GM19397 (cell line): ENCODE measurements around the gene ASPSCR1.
"Not testable (repeated sequence)": the region's sequence is repeated elsewhere in the genome, so short reads cannot be mapped to it uniquely, and the experiment has no call there.

Source experiments
- ATAC-seq: cut with Tn5 transposase; IDR thresholded peaks from one replicate; pipeline ENCODE4 v1.9.1; 2021; ENCODE audit warnings: mild to moderate bottlenecking, moderate library complexity; ENCODE audit not compliant: unreplicated experiment

The ASPSCR1 gene

GRCh38 chr17:81941484-81942166, 35.8 kb upstream of the ASPSCR1 start:
- no peak for ATAC-seq

DNA sequence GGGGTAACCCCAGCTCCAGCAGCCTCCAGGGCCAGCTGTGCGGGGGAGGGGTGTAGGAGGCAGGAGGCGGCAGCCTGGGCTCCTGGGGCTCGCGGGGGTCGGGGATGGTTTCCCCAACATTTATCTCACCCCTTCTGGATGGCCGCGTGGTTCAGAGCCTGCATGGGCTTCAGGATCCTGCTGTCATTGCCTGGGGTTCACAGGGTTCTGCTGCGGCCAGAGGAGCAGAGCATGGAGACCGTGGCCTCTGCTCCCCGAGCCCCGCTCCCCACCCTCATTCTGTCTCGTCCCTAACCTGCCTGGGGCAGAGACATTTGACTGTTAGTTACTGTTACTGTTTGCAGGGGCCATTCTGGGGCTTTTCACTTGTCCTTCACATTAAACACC, 35.3 kb upstream of the ASPSCR1 start:
- ATAC-seq = no peak

- ATAC-seq = no peak
These were observed 32.6 kb upstream of the ASPSCR1 start for GRCh38 chr17:81944858-81945257.

- ATAC-seq = no peak
These were observed 30.2 kb upstream of the ASPSCR1 start, which contains the start of gene MYADML2 for GRCh38 chr17:81947189-81947588. Gene MYADML2 (minus strand): TSS chr17:81947233. CDS start chr17:81941741, 5,492 bp downstream.

DNA sequence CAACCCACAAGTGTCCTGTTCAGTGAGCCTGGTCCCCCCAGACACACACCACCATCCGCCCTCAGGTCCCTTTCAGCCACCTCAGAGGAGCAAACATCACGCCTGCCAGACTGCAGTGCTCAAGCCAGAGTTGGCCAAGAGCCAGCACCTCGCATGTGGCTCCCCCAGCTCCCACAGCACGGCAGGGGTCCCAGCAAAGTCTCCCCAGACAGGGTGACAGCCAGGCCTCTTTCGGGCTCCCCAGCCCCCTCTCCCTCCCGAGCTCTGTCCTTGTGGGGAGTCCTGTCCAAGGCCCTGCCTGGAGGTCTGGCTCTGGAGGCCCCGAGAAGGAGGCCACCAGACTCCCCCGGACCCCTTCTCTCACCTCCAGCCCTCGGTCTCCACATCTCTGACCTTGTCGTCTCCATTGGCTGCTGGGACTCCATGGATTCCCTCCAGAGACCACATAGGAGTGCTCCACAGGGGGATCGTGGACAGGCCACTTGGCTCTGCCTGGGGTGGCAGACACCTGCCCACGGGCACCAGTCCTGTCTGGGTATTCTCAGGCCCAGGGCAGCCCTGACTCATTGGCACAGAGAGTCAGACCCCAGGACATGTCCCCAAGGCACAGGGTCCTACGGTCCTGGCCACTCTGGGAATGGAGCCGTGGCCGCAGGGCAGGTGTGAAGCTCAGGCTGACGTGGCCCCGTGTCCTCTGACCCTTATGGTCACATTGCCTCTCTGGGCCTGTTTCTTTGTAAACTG, 28.6 kb upstream of the ASPSCR1 start:
- ATAC-seq = no peak

- ATAC-seq = no peak
These were observed 26.9 kb upstream of the ASPSCR1 start for GRCh38 chr17:81950501-81950900.

DNA sequence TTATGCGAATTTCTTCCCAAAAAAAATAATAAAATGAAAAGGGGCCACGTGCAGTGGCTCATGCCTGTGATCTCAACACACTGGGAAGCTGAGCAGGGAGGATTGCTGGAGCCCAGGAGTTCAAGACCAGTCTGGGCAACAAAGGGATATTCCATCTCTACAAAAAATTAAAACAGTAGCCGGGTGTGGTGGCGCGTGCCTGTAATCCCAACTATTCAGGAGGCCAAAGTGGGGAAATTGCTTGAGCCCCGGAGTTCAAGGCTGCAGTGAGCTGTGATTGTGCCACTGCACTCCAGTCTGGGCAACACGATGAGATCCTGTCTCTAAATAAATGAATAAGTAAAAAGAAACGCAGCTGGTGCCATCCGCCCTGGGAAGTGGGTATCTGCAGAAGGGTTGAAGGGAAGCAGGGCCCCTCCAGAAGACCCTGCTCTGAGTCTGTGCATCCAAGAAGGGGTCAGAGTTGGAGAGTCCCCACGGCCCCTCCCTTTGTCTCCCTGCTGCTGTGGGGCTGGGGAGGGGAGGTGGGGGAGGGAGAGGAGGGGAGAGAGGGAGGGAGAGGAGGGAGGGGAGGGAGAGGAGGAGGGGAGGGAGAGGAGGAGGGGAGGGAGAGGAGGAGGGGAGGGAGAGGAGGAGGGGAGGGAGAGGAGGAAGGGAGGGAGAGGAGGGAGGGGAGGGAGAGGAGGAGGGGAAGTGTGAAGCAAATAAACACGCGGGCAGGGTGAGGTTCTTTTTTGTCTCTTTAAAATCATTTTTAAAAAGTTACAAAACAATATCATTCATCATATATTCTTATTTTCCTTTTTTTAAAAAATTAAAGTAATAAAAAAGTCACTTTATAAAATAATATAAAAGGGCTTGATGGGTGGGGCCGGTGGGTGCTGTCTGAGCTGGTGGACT, 25.4 kb upstream of the ASPSCR1 start:
- no peak for ATAC-seq

- ATAC-seq = no peak
These were observed 24.6 kb upstream of the ASPSCR1 start for GRCh38 chr17:81952792-81953228.

DNA sequence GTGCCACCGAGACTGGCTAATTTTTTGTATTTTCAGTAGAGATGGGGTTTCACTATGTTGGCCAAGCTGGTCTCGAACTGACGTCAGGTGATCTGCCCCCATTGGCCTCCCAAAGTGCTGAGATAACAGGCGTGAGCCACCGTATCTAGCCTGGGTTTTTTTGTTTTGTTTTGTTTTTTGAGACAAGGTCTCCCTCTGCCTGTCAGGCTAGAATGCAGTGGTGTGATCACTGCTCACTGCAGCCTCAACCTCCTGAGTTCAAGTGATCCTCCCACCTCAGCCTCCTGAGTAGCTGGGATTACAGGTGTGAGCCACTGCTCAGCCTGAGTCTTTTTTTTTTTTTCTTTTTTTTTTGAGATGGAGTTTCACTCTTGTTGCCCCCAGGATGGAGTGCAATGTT, 24.0 kb upstream of the ASPSCR1 start:
- ATAC-seq = not testable (repeated sequence)

- no peak for ATAC-seq
These were observed 23.0 kb upstream of the ASPSCR1 start for GRCh38 chr17:81954131-81955057.

DNA sequence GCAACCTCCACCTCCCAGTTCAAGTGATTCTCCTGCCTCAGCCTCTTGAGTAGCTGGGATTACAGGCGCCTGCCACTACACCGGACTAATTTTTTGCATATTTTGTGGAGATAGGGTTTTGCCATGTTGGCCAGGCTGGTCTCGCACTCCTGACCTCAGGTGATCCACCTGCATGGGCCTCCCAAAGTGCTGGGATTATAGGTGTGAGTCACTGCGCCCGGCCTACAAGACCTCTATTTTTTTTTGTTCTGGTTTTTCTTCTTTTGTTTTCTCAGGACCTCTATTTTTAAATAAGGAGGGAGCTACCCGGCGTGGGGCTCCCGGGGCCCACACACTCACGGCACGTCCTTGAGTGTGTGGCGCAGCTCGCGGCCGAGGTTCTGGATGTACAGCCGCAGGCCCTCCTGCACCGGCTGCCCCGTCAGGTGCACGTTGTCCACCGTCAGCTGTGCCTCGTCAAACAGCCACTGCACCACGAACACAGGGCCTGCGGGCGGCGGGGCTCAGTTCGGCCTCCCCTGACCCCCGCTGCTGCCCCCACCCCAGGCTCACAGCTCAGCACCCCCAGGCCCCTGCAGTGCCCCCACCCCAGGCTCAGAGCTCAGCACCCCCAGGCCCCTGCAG, 22.3 kb upstream of the ASPSCR1 start:
- ATAC-seq = no peak

GRCh38 chr17:81955756-81956544, 21.5 kb upstream of the ASPSCR1 start:
- ATAC-seq = no peak

DNA sequence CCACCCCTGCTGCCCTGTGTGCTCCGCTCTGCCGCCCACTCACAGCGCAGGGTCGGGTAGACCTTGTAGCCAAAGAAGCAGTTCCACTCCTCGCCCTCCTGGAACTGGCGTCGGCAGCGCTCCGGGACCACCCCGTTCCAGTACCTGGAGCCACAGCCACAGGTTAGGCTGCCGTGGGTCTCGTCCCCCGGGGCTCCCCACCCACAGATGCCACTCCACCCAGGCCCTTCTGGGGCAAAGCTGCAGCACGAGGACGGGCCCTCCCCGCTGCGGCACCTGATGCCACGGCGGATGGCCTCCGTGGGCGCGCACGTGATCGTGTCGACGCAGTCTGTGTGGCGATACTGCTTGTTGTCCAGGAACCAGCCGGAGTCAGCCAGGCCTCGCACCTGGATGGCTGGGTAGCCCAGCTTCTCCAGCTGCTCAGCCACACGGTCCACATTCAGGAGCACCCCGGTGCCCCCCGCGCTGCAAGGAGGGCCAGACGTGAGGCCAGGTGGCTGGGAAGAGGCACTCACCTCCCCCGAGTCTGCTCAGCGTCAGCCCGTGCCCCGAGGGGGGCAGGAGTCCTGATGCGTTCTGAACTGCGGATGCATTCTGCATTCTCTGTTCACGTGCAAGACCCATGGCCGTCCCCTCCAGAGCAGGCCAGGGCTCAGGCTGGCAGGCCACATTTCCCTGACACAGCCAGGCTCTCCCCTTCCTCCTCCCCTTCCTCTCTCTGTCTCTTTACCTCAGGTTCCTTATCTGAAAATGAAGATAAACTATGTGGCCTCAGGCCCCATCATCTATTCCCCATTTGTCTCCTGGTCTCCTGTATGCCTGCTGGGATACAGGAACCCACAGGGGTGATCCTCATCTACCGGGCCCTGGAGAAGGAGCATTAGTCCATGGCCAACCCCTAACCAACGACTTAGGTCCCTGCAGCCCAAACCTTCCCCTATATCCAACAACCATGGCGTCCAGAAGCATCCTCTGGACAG, 20.5 kb upstream of the ASPSCR1 start:
- ATAC-seq = no peak

- no peak for ATAC-seq
These were observed 19.6 kb upstream of the ASPSCR1 start for GRCh38 chr17:81957691-81958432.

GRCh38 chr17:81958633-81959342, 18.6 kb upstream of the ASPSCR1 start:
- no peak for ATAC-seq

- no peak for ATAC-seq
These were observed 17.9 kb upstream of the ASPSCR1 start for GRCh38 chr17:81959362-81960129.
